RKO (cell line): Measurements from ENCODE around the gene PIEZO1.
A peak's percentile ranks its signal among the peaks of the same experiment; 100 is the strongest.
"Not testable (repeated sequence)": the region's sequence is repeated elsewhere in the genome, so short reads cannot be mapped to it uniquely, and the experiment has no call there.

Experiments used
- DNase-seq: peaks from one replicate; pipeline ENCODE4 v3.0.0-alpha.2; 2016; ENCODE audit warnings: low spot score

PIEZO1 gene

DNA sequence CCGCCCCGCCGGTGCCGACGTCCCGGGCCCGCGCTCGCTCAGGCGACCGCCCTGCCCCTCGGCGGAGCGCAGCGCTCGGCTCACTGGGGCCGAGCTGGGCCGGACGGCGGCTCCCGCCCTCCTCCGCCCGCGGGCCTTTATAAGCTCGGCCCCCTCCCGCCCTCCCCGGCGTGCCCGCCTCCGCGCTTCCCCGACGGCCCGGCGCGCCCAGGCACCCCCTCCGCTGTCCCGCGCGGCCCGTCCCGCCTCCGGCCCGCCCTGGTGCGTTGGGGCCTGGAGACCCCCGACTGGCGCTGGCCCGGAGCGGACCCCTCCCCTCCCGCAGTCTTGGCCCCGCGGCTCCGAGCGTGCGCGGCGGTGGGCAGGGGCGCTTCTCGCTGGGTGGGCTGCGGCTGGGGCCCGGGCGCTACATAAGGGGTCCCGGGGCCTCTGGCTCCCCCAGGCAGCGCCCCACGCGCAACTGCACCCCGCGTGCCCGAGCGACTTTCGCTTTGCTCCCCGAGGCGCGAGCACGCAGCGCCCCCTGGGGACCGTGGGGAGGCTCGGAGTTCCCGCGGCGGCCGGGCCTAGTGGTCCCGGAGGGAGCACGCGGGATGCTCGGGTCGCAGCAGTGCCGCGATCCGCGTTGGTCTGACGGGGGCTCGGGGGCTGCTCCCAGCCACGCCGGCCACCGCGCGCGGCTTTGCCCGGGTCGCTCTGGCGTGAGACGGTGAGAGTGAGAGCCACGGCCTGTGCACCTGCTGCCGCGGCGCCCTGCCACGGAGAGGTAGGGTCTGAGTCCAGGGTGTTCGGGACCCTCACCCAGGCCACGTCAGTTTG lies at the start of gene PIEZO1:
TSS of gene PIEZO1 (minus strand) at position 115 of the 819 bp plus-strand sequence. CDS start 256 bp downstream, outside the sequence.
- DNase-seq: peak; percentile 68

DNA sequence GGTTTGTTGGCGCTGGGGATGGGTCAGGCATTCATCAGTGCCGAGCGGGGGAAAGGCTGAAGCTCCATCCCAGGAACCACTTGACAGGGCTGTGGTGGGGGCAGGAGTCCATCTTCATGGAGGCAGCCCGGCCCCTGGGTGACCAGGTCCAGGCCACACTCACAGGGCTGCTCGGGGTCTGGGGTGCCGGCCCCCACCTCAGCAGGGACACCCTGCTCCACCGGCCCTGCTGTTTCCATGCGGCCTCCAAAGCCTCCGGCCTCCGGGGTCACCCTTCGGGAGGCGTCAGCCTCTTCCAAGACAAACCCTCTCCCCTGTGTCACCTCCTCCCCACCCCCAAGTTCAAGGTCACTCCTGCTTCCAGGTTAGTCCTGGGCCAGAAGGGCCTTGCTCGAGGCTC lies 49.6 kb upstream of the PIEZO1 start:
- no peak for DNase-seq

DNA sequence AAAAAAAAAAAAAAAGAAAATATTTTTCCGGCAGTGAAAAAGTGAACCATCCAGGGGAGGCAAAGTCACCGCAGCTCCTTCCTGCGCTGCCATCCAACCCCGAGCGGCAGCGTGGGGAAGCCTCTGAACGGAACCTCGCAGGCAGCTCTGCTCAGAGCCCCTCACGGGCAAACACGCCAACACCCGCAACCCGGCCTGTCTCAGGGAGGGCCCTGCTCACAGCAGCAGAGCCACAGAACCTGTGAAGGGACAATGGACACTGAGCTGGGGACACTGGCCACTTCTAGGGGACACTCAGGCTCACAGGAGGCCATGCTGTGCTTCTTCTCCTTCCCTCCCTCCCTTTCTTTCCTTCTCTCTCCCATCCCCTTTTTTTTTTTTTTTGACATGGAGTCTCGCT lies 48.1 kb upstream of the PIEZO1 start:
- DNase-seq: no peak

- peak; percentile 47 for DNase-seq
Measured at GRCh38 chr16:88831838-88832237, 46.8 kb upstream of the PIEZO1 start.

- DNase-seq: no peak
Measured at GRCh38 chr16:88830783-88831182, 45.8 kb upstream of the PIEZO1 start.

- no peak for DNase-seq
Measured at GRCh38 chr16:88830258-88830657, 45.2 kb upstream of the PIEZO1 start.

DNA sequence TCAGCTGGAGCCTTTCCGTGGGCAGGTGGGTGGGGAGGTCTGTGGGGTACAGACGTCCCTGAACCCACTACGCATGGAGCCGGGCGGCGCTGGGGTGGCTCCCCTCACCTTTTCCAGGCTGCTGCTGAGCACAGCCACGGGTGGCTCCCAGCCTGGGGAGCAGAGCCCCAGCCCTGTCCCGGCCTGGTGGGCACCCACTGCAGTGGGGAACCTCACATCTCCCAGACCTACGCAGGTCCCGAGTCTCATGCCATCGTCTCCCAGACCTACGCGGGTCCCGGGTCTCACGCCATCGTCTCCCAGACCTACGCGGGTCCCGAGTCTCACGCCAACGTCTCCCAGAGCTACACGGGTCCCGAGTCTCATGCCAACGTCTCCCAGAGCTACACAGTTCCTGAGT lies 43.7 kb upstream of the PIEZO1 start:
- DNase-seq: no peak

DNA sequence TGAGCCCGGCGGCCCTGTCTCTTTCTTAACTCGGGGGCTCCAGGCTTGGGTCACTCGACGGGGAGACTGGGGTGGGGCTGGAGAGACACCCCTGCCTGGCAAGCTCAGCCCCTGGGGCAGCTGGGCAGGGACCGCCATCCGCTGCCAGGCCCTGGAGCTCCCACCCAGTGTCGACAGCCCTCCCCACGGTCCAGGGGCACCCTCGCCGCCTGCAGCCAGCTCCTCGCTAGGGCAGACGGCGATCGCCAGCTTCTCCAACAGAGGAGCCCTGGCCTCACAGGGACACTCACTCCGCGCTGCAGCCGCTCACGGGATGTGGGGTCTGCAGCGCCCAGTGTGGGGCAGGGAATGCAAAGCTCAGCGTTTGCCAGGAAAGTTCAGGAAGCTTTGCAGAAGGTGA lies 42.7 kb upstream of the PIEZO1 start:
- DNase-seq: no peak

DNA sequence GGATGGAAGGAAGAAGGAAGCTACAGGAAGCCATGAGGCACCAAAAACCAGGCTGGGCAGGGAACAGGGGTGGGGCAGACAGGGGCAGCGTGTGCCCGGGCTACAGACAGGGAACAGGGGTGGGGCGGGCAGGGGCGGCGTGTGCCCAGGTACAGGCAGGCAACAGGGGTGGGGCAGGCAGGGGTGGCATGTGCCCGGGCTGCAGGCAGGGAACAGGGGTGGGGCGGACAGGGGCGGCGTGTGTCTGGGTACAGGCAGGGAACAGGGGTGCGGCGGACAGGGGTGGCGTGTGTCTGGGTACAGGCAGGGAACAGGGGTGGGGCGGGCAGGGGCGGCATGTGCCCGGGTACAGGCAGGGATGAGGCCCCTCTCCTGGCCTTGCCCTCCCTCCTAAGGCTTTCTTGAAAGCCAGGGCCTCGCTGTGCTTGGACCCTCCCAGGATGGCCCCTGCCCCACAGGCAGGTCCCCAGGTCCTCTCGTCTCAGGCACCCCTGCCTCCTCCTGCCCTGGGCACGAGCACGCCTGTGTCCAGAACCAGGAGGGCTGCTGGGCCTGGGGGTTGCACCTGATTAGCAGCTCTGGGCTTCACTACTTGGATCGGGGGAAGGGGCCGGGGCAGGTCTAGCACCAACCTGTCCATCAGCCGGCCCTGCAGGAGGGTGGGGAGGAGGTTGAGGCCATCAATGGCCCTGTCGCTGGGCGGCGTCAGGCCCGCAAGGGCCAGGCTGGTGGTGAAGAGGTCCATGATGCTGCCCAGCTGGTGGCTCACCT lies 41.2 kb upstream of the PIEZO1 start:
- no peak for DNase-seq

DNA sequence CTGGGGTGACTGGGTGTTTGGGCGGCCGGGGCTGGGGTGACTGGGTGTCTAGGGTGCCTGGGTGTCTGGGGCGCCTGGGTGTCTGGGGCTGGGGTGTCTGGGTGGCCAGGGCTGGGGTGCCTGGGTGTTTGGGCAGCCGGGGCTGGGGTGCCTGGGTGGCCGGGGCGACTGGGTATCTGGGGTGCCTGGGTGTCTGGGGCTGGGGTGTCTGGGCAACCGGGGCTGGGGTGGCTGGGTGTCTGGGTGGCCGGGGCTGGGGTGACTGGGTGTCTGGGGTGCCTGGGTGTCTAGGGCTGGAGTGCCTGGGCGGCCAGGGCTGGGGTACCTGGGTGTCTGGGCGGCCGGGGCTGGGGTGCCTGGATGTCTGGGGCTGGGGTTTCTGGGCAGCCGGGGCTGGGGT lies 40.1 kb upstream of the PIEZO1 start:
- no peak for DNase-seq

GRCh38 chr16:88824256-88825077 lies 39.4 kb upstream of the PIEZO1 start:
- no peak for DNase-seq

DNA sequence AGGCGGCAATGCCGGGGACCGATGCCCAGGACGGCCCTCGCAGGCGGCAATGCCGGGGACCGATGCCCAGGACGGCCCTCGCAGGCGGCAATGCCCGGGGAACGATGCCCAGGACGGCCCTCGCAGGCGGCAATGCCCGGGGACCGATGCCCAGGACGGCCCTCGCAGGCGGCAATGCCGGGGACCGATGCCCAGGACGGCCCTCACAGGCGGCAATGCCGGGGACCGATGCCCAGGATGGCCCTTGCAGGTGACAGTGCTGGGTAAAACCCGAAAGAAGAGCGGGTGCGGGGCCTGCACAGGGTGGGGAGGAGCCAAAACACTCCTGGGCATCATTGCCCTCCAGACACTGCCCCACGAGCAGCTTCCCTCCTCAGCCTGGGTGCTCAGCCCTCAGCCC lies 38.6 kb upstream of the PIEZO1 start:
- DNase-seq: not testable (repeated sequence)

- DNase-seq: no peak
Measured at GRCh38 chr16:88822281-88823040, 37.4 kb upstream of the PIEZO1 start.

GRCh38 chr16:88821168-88821850 lies 36.3 kb upstream of the PIEZO1 start:
- no peak for DNase-seq

GRCh38 chr16:88820385-88821025 lies 35.5 kb upstream of the PIEZO1 start:
- no peak for DNase-seq

GRCh38 chr16:88819126-88819525 lies 34.1 kb upstream of the PIEZO1 start:
- no peak for DNase-seq

- no peak for DNase-seq
Measured at GRCh38 chr16:88818575-88818874, 33.5 kb upstream of the PIEZO1 start.

- DNase-seq: no peak
Measured at GRCh38 chr16:88817785-88818574, 33.0 kb upstream of the PIEZO1 start.

GRCh38 chr16:88816736-88817535 lies 31.9 kb upstream of the PIEZO1 start:
- DNase-seq: no peak
